K562 (cell line): ENCODE data around the gene PREP. TPM values are rescaled to one million over a fixed set of nuclear protein-coding genes. Genes with fewer than 3 reads are reported as not detected.

Experiments
- ATAC-seq: fragments of 200-7000 bp; cut with Tn5 transposase; 3 replicates; pipeline ENCODE4 v1.9.1; 2020; ENCODE audit warnings: moderate library complexity
- BruUV-seq: library from RNA; stranded (reverse); fragments of 400-500 nt; replicated peaks from 2 replicates; lab custom pipeline; 2021; lab: Mats Ljungman, UMichigan
- CTCF ChIA-PET: fragments of 300-600 bp; formaldehyde crosslinking; extraction: SDS; loops from one replicate; lab custom pipeline; 2021; ENCODE audit warnings: low intra/inter-chr PET ratio; lab: Yijun Ruan, JAX
- POLR2A ChIA-PET: fragments of 300-600, 350-650 bp; sonication (Branson Sonifier 250); formaldehyde crosslinking; extraction: SDS; loops from one replicate; lab custom pipeline; 2021; ENCODE audit warnings: antibody characterized with exemption, inconsistent platforms; lab: Yijun Ruan, JAX
- DNase-seq, 4 experiments: peaks; one replicate each; pipeline versions ENCODE4 v3.0.0 to v3.0.0-alpha.2; 2011 to 2018; ENCODE audit warnings: low spot score in 3 of 4, mixed read lengths in 3 of 4; ENCODE audit errors: extremely low read depth in 1 of 4
- FAIRE-seq: peaks from 2 replicates; lab custom pipeline; 2011; peaks lifted over from hg19 to GRCh38; lab: Jason Lieb, UNC
- H2AFZ ChIP-seq: 2 replicates; pipeline ENCODE4 v1.6.0; 2011; ENCODE audit warnings: low read depth, low read length, control low read depth, inconsistent platforms
- H3K27ac ChIP-seq: fragments of 200-600 bp; 3 replicates; pipeline ENCODE4 v1.8.0; 2011; ENCODE audit warnings: low read depth, mild to moderate bottlenecking, control low read depth, inconsistent platforms, low read length, moderate library complexity, mixed read lengths; ENCODE audit errors: extremely low read depth
- H3K27me3 ChIP-seq, 2 experiments: fragments of 300-600 bp in 1 of 2; 2 replicates in 1 of 2; 3 replicates in 1 of 2; pipeline versions ENCODE4 v1.6.0 to v1.8.0; 2011; ENCODE audit warnings: inconsistent platforms in 2 of 2, low read length in 2 of 2, mild to moderate bottlenecking in 1 of 2, mixed read lengths in 1 of 2, moderate library complexity in 1 of 2; ENCODE audit not compliant: control insufficient read depth in 2 of 2, insufficient read depth in 2 of 2
- H3K36me3 ChIP-seq: fragments of 300-600 bp; 3 replicates; pipeline ENCODE4 v1.8.0; 2011; ENCODE audit warnings: mild to moderate bottlenecking, low read length, inconsistent platforms; ENCODE audit not compliant: control insufficient read depth, insufficient read depth
- H3K4me1 ChIP-seq, 2 experiments: fragments of 200-600 bp in 1 of 2; replicated peaks in 1 of 2; 2 replicates in 1 of 2; 3 replicates in 1 of 2; pipeline versions ENCODE4 v1.5.1 to v1.8.0; 2011; ENCODE audit warnings: inconsistent platforms in 2 of 2, low read length in 2 of 2, mild to moderate bottlenecking in 1 of 2, mixed read lengths in 1 of 2, moderate library complexity in 1 of 2; ENCODE audit not compliant: control insufficient read depth in 2 of 2, insufficient read depth in 2 of 2
- H3K4me2 ChIP-seq: 2 replicates; pipeline ENCODE4 v1.6.1; 2011; ENCODE audit warnings: low read length, control low read depth, inconsistent platforms, mixed read lengths; ENCODE audit not compliant: insufficient read depth
- H3K4me3 ChIP-seq: fragments of 200-600 bp; sonication (generic), shearing (Covaris generic); 2 replicates; pipeline ENCODE4 v1.5.1; 2016; ENCODE audit warnings: control low read depth, inconsistent platforms
- H3K79me2 ChIP-seq: fragments of 200-600 bp; 3 replicates; pipeline ENCODE4 v1.8.0; 2011; ENCODE audit warnings: low read length, inconsistent platforms; ENCODE audit not compliant: control insufficient read depth, insufficient read depth
- H3K9ac ChIP-seq, 2 experiments: 2 replicates each; pipeline versions ENCODE4 v1.6.0 to v1.6.1; 2011; ENCODE audit warnings: low read depth in 2 of 2, low read length in 2 of 2, control low read depth in 1 of 2, inconsistent platforms in 1 of 2, mild to moderate bottlenecking in 1 of 2, mixed read lengths in 1 of 2; ENCODE audit not compliant: insufficient read depth in 1 of 2
- H3K9me1 ChIP-seq: one replicate; pipeline ENCODE4 v1.6.0; 2011; ENCODE audit warnings: inconsistent platforms, mild to moderate bottlenecking, low read length, moderate library complexity; ENCODE audit not compliant: control insufficient read depth, insufficient read depth
- H3K9me3 ChIP-seq: replicated peaks from 2 replicates; pipeline ENCODE4 v1.5.1; 2011; ENCODE audit warnings: low read depth, low read length, inconsistent platforms; ENCODE audit not compliant: control insufficient read depth, insufficient read depth
- H4K20me1 ChIP-seq: replicated peaks from 2 replicates; pipeline ENCODE4 v1.6.1; 2011; ENCODE audit warnings: low read length, inconsistent platforms, mixed read lengths; ENCODE audit not compliant: control insufficient read depth, insufficient read depth
- CBX8 ChIP-seq: fragments of 200-600 bp; sonication (generic); IDR thresholded peaks from 2 replicates; pipeline ENCODE4 v1.6.1; 2012; ENCODE audit warnings: borderline replicate concordance, mixed run types, low read depth, mild to moderate bottlenecking, moderate library complexity, mixed read lengths, low read length, control low read depth, inconsistent platforms; ENCODE audit not compliant: poor library complexity, severe bottlenecking; ENCODE audit errors: extremely low read depth
- CCAR2 ChIP-seq: fragments of 200-400 bp; formaldehyde crosslinking; IDR thresholded peaks from 2 replicates; pipeline ENCODE4 v1.6.1; 2017; ENCODE audit warnings: mild to moderate bottlenecking, low read depth, low read length
- FOXJ2 ChIP-seq: fragments of 200-800 bp; sonication (Bioruptor generic); IDR thresholded peaks from 2 replicates; pipeline ENCODE4 v1.6.1; 2016; ENCODE audit warnings: missing genetic modification characterization, missing compliant biosample characterization
- HDAC1 ChIP-seq, 2 experiments: fragments of 450-650 bp; IDR thresholded peaks; 2 replicates each; pipeline ENCODE4 v1.6.1; 2016 to 2017; ENCODE audit warnings: inconsistent platforms in 1 of 2, mild to moderate bottlenecking in 1 of 2, moderate library complexity in 1 of 2
- SRSF1 ChIP-seq: fragments of 200-400 bp; formaldehyde crosslinking; IDR thresholded peaks from 2 replicates; pipeline ENCODE4 v1.6.1; 2017; ENCODE audit warnings: mild to moderate bottlenecking, low read depth, low read length, moderate library complexity
- TEAD1 ChIP-seq, 2 experiments: fragments of 450-650 bp in 1 of 2; sonication (generic) in 1 of 2; formaldehyde crosslinking; IDR thresholded peaks; 2 replicates each; pipeline versions ENCODE4 v1.4.0 to v1.8.0; 2020 to 2022; ENCODE audit warnings: mild to moderate bottlenecking in 2 of 2, missing genetic modification reagents in 1 of 2
- USF1 ChIP-seq: sonication (generic); formaldehyde crosslinking; IDR thresholded peaks from 2 replicates; pipeline ENCODE4 v1.9.0; 2022; ENCODE audit warnings: mild to moderate bottlenecking, missing genetic modification reagents
- ZNF253 ChIP-seq: fragments of 250-450 bp; sonication (Bioruptor Pico); conservative IDR thresholded peaks from 2 replicates; pipeline ENCODE4 v1.6.1; 2021; ENCODE audit warnings: mild to moderate bottlenecking
- ZNF766 ChIP-seq: fragments of 200-800 bp; sonication (Bioruptor generic); conservative IDR thresholded peaks from 2 replicates; pipeline ENCODE4 v1.6.1; 2016; ENCODE audit warnings: missing genetic modification characterization, missing compliant biosample characterization
- WGBS: fragments of 100-300 bp; shearing (Covaris generic); methylation state at CpG from one replicate; pipeline ENCODE4 v1.1.6; 2016; ENCODE audit warnings: low coverage, mixed read lengths; ENCODE audit not compliant: insufficient coverage; ENCODE audit errors: missing lambda C conversion rate; 5-methylcytosine and 5-hydroxymethylcytosine counted together
- in situ Hi-C: fragments of 300-500 bp; cut with MboI; formaldehyde crosslinking; loops from 4 replicates; pipeline ENCODE4 v1.15.0; 2018; ENCODE audit warnings: inconsistent platforms, mixed read lengths
- intact Hi-C: fragments of 100-400 bp; cut with micrococcal nuclease; formaldehyde crosslinking; loops from 2 replicates; pipeline ENCODE4 v1.14.2; 2022
- polyA plus RNA-seq, 8 experiments: library from polyadenylated mRNA; depleted of rRNA in 4 of 8; stranded (reverse) in 5 of 8; unstranded in 3 of 8; fragments of >200 nt; fragmentation: Nextera tagmentation in 2 of 8; fragmentation: Illumina TruSeq in 1 of 8; extraction: Ambion mirVana in 2 of 8; extraction: Trizol in 1 of 8; gene quantifications; 2 replicates each; pipeline versions ENCODE4 v1.2.1 to v1.2.3, GENCODE V29; 2011 to 2014; ENCODE audit warnings: inconsistent platforms in 1 of 8, missing spikeins in 1 of 8
- total RNA-seq, 7 experiments: library from RNA; depleted of rRNA in 6 of 7; stranded (reverse); fragments of >200 nt in 6 of 7; fragmentation: Illumina TruSeq in 2 of 7; extraction: Trizol in 2 of 7; gene quantifications; 2 replicates each; pipeline versions ENCODE4 v1.2.1 to v1.2.3, GENCODE V29; 2011 to 2021; ENCODE audit warnings: low replicate concordance in 1 of 7

PREP gene
- total and polyA plus RNA-seq, 9 of the 15 experiments (the other 6 are each of a cell fraction or from before 2014, with no cell fraction given), result 14.1 to 60.8 (median 28.3) TPM

GRCh38 chr6:105263685-105264610 is 138.9 kb downstream of the PREP start (continued):
- TF ChIP-seq SRSF1, result no peak
- TF ChIP-seq TEAD1 (CRISPR knock-in tag; IDR thresholded peaks at IDR 0.05), result no peak

- Histone ChIP-seq H3K9me1 (no peaks in the 10 kb centered on the region), H3K36me3 (no peaks in the 10 kb centered on the region), H2AFZ (no peak overlapping the region), H3K27me3 (peaks cover 18 to 29% of the 10 kb centered on the region in 2 experiments; a peak in 4 of 5 replicates), H4K20me1 (no peaks in the 10 kb centered on the region), H3K9ac (no peak overlapping the region), H3K79me2 (no peaks in the 10 kb centered on the region), H3K9me3 (no peaks in the 10 kb centered on the region), H3K4me3 (no peak overlapping the region), H3K4me2 (no peak overlapping the region), H3K27ac (no peak overlapping the region), H3K4me1 (no peaks in the 10 kb centered on the region; a peak in 1 of 5 replicates)
- peak; percentile 44 for FAIRE-seq
- intact Hi-C loops, result loop anchor here (5.0 to 10.0 kb wide), 2 partner anchors 145 to 173 kb away; no protein-coding TSS in a partner anchor
- DNase-seq, result no peak
- no peak for TF ChIP-seq USF1
- TF ChIP-seq CBX8, result peak; percentile 72
- TF ChIP-seq CCAR2, result no peak
- no peak for TF ChIP-seq ZNF253 (CRISPR knock-in tag)
- no peak for TF ChIP-seq HDAC1 (IDR thresholded peaks at IDR 0.05)
- TF ChIP-seq ZNF766 (CRISPR knock-in tag), result no peak
- peak; percentile 69; the same call in 1 of the 2 replicates for TF ChIP-seq FOXJ2 (tag)
- CTCF ChIA-PET, result no interaction called here
- POLR2A ChIA-PET, result no interaction called here
- BruUV-seq, result no TSS peak
- WGBS, result 2% methylated on average over 13 of the region's 13 CpGs
- in situ Hi-C loops, result no loop called here
- peak; percentile 72 for ATAC-seq
Observed at GRCh38 chr6:105259913-105260889, 142.7 kb downstream of the PREP start.
